Keratinocyte (primary cell): Measurements from ENCODE around the gene ODAD2. TPM values are rescaled to one million over a fixed set of nuclear protein-coding genes. Genes with fewer than 3 reads are reported as not detected.

Experiments used
- DNase-seq: peaks from one replicate; pipeline ENCODE4 v3.0.0-alpha.2; 2011; ENCODE audit warnings: low read depth, missing footprints, low spot score
- FAIRE-seq: peaks from 2 replicates; lab custom pipeline; 2011; peaks lifted over from hg19 to GRCh38; lab: Jason Lieb, UNC
- H2AFZ ChIP-seq: 2 replicates; pipeline ENCODE4 v1.6.0; 2012; ENCODE audit warnings: low read length, control low read depth, inconsistent platforms; ENCODE audit not compliant: control insufficient read depth
- H3K27ac ChIP-seq: 2 replicates; pipeline ENCODE4 v1.5.1; 2011; ENCODE audit warnings: low read length; ENCODE audit not compliant: control insufficient read depth, insufficient read depth
- H3K27me3 ChIP-seq: 3 replicates; pipeline ENCODE4 v1.6.0; 2011; ENCODE audit warnings: low read length; ENCODE audit not compliant: control insufficient read depth, insufficient read depth; ENCODE audit errors: extremely low read depth
- H3K36me3 ChIP-seq, 2 experiments: 2 replicates in 1 of 2; 3 replicates in 1 of 2; pipeline ENCODE4 v1.5.1; 2011; ENCODE audit warnings: low read length in 2 of 2, mild to moderate bottlenecking in 1 of 2; ENCODE audit not compliant: control insufficient read depth in 2 of 2, insufficient read depth in 2 of 2; ENCODE audit errors: extremely low read depth in 1 of 2
- H3K4me1 ChIP-seq: 3 replicates; pipeline ENCODE4 v1.5.1; 2011; ENCODE audit warnings: low read length; ENCODE audit not compliant: control insufficient read depth, insufficient read depth; ENCODE audit errors: extremely low read depth
- H3K4me2 ChIP-seq: 3 replicates; pipeline ENCODE4 v1.6.0; 2011; ENCODE audit warnings: low read depth, low read length; ENCODE audit not compliant: control insufficient read depth, insufficient read depth; ENCODE audit errors: extremely low read depth
- H3K4me3 ChIP-seq, 3 experiments: fragments of 200-600 bp in 1 of 3; sonication (generic) in 1 of 3; 2 replicates in 2 of 3; 3 replicates in 1 of 3; pipeline ENCODE4 v1.5.1; 2011 to 2016; ENCODE audit warnings: low read length in 3 of 3, mild to moderate bottlenecking in 3 of 3, control low read depth in 2 of 3, inconsistent platforms in 1 of 3, low read depth in 1 of 3, mixed read lengths in 1 of 3, mixed run types in 1 of 3, moderate library complexity in 1 of 3; ENCODE audit not compliant: control insufficient read depth in 2 of 3, insufficient read depth in 2 of 3; ENCODE audit errors: extremely low read depth in 1 of 3
- H3K79me2 ChIP-seq: 2 replicates; pipeline ENCODE4 v1.6.0; 2012; ENCODE audit warnings: low read length; ENCODE audit not compliant: control insufficient read depth, insufficient read depth
- H3K9ac ChIP-seq: 3 replicates; pipeline ENCODE4 v1.6.0; 2011; ENCODE audit warnings: low read length; ENCODE audit not compliant: control insufficient read depth, insufficient read depth; ENCODE audit errors: extremely low read depth
- H3K9me1 ChIP-seq: 3 replicates; pipeline ENCODE4 v1.6.0; 2011; ENCODE audit warnings: low read length; ENCODE audit not compliant: control insufficient read depth, insufficient read depth; ENCODE audit errors: extremely low read depth
- H3K9me3 ChIP-seq: 2 replicates; pipeline ENCODE4 v1.5.1; 2012; ENCODE audit warnings: low read depth, low read length; ENCODE audit not compliant: control insufficient read depth
- H4K20me1 ChIP-seq: 3 replicates; pipeline ENCODE4 v1.6.0; 2011; ENCODE audit warnings: low read length; ENCODE audit not compliant: control insufficient read depth, insufficient read depth; ENCODE audit errors: extremely low read depth
- EZH2 ChIP-seq: IDR thresholded peaks from one replicate; pipeline ENCODE4 v1.6.1; 2012; ENCODE audit warnings: inconsistent platforms, mild to moderate bottlenecking, low read length, moderate library complexity
- dilution Hi-C: fragments of 300-500 bp; cut with MboI; formaldehyde crosslinking; loops from one replicate; pipeline ENCODE4 v1.7.0; 2020; ENCODE audit warnings: low sequenced_read_pairs; ENCODE audit not compliant: extremely low pct_ligation_motif_present
- polyA plus RNA-seq, 5 experiments: library from polyadenylated mRNA; depleted of rRNA in 3 of 5; stranded (reverse) in 3 of 5; stranded (forward) in 1 of 5; unstranded in 1 of 5; fragments of >200 nt; gene quantifications; 1 replicate in 1 of 5; 2 replicates in 3 of 5; 3 replicates in 1 of 5; pipeline versions ENCODE4 v1.2.1 to v1.2.3, GENCODE V29; 2011 to 2012; ENCODE audit warnings: missing spikeins in 2 of 5, low read depth in 1 of 5, low replicate concordance in 1 of 5
- TF ChIP-seq, protein P1 (sequence below), 3 experiments: IDR thresholded peaks in 1 of 3; conservative IDR thresholded peaks in 1 of 3; optimal IDR thresholded peaks in 1 of 3; 2 replicates in 2 of 3; 3 replicates in 1 of 3; pipeline versions ENCODE3 to v1.5.1; 2011; ENCODE audit warnings: low read length in 3 of 3, mild to moderate bottlenecking in 3 of 3, moderate library complexity in 2 of 3, control low read depth in 1 of 3, inconsistent platforms in 1 of 3; ENCODE audit not compliant: insufficient read depth in 2 of 3; ENCODE audit errors: extremely low read depth in 1 of 3

Gene ODAD2
- polyA plus RNA-seq, 1 donor (not counting 4 experiments of a cell fraction or from before 2014, with no cell fraction given), result not detected

DNA sequence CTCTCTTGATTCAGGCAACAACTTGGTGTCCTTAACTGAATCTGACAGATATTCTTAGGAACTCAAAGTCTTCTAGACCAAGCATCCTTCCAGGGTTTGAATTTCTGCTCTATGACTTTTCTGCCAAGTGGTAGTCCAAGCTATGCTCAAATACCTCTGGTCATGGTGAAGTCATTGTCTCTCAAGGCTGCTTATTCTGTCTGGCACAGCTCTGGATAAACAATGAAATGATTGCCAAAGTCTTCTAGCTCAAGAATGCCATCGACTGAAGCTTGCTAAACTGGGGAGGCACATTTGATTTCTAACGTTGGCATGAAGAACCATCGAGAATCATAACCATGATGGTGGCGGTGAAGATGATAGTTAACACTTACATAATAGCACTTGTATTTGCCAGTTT, 137.1 kb downstream of the ODAD2 start:
- no peak overlapping the region for H3K4me3 ChIP-seq
- no peaks in the 10 kb centered on the region for H3K27me3 ChIP-seq
- H3K9me1 ChIP-seq, result no peaks in the 10 kb centered on the region
- no peak overlapping the region for H3K4me2 ChIP-seq
- H3K79me2 ChIP-seq, result no peaks in the 10 kb centered on the region
- dilution Hi-C loops, result no loop called here
- H3K9ac ChIP-seq, result no peak overlapping the region
- TF ChIP-seq, protein P1, sequence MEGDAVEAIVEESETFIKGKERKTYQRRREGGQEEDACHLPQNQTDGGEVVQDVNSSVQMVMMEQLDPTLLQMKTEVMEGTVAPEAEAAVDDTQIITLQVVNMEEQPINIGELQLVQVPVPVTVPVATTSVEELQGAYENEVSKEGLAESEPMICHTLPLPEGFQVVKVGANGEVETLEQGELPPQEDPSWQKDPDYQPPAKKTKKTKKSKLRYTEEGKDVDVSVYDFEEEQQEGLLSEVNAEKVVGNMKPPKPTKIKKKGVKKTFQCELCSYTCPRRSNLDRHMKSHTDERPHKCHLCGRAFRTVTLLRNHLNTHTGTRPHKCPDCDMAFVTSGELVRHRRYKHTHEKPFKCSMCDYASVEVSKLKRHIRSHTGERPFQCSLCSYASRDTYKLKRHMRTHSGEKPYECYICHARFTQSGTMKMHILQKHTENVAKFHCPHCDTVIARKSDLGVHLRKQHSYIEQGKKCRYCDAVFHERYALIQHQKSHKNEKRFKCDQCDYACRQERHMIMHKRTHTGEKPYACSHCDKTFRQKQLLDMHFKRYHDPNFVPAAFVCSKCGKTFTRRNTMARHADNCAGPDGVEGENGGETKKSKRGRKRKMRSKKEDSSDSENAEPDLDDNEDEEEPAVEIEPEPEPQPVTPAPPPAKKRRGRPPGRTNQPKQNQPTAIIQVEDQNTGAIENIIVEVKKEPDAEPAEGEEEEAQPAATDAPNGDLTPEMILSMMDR (optimal IDR thresholded peaks at IDR 0.05 in 1 of 3, IDR thresholded peaks at IDR 0.05 in 1 of 3, conservative IDR thresholded peaks at IDR 0.05 in 1 of 3; ENCODE audit: extremely low read depth in 1 of 3, insufficient read depth in 2 of 3, low read length in 3 of 3), result no peak
- TF ChIP-seq EZH2, result no peak
- no peak overlapping the region for H2AFZ ChIP-seq
- H3K4me1 ChIP-seq, result peaks cover 10% of the 10 kb centered on the region
- H3K36me3 ChIP-seq, result no peaks in the 10 kb centered on the region
- no peak for FAIRE-seq
- H4K20me1 ChIP-seq, result no peaks in the 10 kb centered on the region
- no peaks in the 10 kb centered on the region for H3K9me3 ChIP-seq
- no peak for DNase-seq
- no peak overlapping the region for H3K27ac ChIP-seq

DNA sequence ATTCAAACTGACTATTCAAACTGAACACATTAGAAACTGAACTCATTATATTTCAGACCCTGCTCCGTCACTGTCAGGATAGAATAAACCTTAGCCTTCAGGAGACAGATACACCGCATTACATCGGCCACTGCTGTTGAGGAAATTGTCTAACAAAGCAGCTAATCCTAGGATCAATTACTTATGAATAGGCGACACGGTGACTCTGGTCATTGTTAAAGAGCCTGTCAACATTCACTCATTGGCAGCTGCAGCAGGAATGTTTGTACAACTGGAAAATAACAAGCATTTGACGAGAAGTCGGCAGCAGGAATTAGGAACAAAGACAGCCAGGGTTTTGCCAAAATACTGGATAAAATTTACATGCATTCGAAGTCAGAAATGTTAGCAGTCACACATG, 141.3 kb downstream of the ODAD2 start:
- Histone ChIP-seq H3K4me1 (no peaks in the 10 kb centered on the region), H3K9me3 (no peaks in the 10 kb centered on the region), H3K27ac (no peak overlapping the region), H3K36me3 (no peaks in the 10 kb centered on the region), H3K4me2 (no peak overlapping the region), H2AFZ (no peak overlapping the region), H3K27me3 (no peaks in the 10 kb centered on the region), H3K9ac (no peak overlapping the region), H3K4me3 (no peak overlapping the region), H3K79me2 (no peaks in the 10 kb centered on the region), H4K20me1 (no peaks in the 10 kb centered on the region), H3K9me1 (no peaks in the 10 kb centered on the region)
- no peak for TF ChIP-seq EZH2
- TF ChIP-seq, protein P1 (optimal IDR thresholded peaks at IDR 0.05 in 1 of 3, IDR thresholded peaks at IDR 0.05 in 1 of 3, conservative IDR thresholded peaks at IDR 0.05 in 1 of 3; ENCODE audit: extremely low read depth in 1 of 3, insufficient read depth in 2 of 3, low read length in 3 of 3), result no peak
- dilution Hi-C loops, result no loop called here
- FAIRE-seq (no peak), DNase-seq (no peak)
